Urinary bladder (tissue), 4 donors: ENCODE results near the gene TRIM7. TPM values are rescaled to one million over a fixed set of nuclear protein-coding genes. Genes with fewer than 3 reads are reported as not detected.
"Not testable (repeated sequence)": the region's sequence is repeated elsewhere in the genome, so short reads cannot be mapped to it uniquely, and the experiment has no call there.

Experiments
- DNase-seq: peaks from one replicate; pipeline ENCODE4 v3.0.0-alpha.2; 2015; ENCODE audit errors: extremely low spot score
- H3K27ac ChIP-seq: one replicate; pipeline ENCODE4 v1.5.1; 2013; ENCODE audit warnings: low read depth, mild to moderate bottlenecking, moderate library complexity
- H3K36me3 ChIP-seq: one replicate; pipeline ENCODE4 v1.6.1; 2013; ENCODE audit warnings: mild to moderate bottlenecking, moderate library complexity; ENCODE audit not compliant: insufficient read depth
- H3K4me1 ChIP-seq: one replicate; pipeline ENCODE4 v1.6.1; 2013; ENCODE audit warnings: mild to moderate bottlenecking, moderate library complexity; ENCODE audit not compliant: insufficient read depth
- H3K4me3 ChIP-seq: one replicate; pipeline ENCODE4 v1.5.1; 2013; ENCODE audit warnings: low read depth, low read length
- WGBS: extraction: QIAGEN DNeasy Blood & Tissue Kit; methylation state at CpG from one replicate; pipeline ENCODE4 v1.1.7; 2013; 5-methylcytosine and 5-hydroxymethylcytosine counted together
- polyA plus RNA-seq: library from polyadenylated mRNA; stranded (reverse); fragments of 200-250 nt; gene quantifications from one replicate; pipeline ENCODE4 v1.2.3, GENCODE V29; 2013
- total RNA-seq: library from RNA; depleted of rRNA; stranded (reverse); fragments of >200 nt; gene quantifications from one replicate; pipeline ENCODE4 v1.2.3, GENCODE V29; 2014
- donor health status: healthy with polysubstance abuse.
- donor health status: healthy.

Gene TRIM7
- total and polyA plus RNA-seq, 2 donors, result 1.2 to 3.7 TPM

- Histone ChIP-seq H3K27ac (no peak overlapping the region), H3K4me1 (no peaks in the 10 kb centered on the region), H3K4me3 (no peak overlapping the region), H3K36me3 (no peaks in the 10 kb centered on the region)
- no peak for DNase-seq
- 35% methylated on average over 3 of the region's 3 CpGs for WGBS
Measured at GRCh38 chr5:181171782-181172181, 33.2 kb downstream of the TRIM7 start.

- Histone ChIP-seq H3K4me3 (no peak overlapping the region), H3K27ac (no peak overlapping the region), H3K36me3 (no peaks in the 10 kb centered on the region), H3K4me1 (no peaks in the 10 kb centered on the region)
- 34% methylated on average over 6 of the region's 6 CpGs for WGBS
- DNase-seq, result no peak
Measured at GRCh38 chr5:181170996-181171395, 34.0 kb downstream of the TRIM7 start.

GRCh38 chr5:181170237-181170825 is 34.7 kb downstream of the TRIM7 start:
- no peaks in the 10 kb centered on the region for H3K4me1 ChIP-seq
- WGBS, result 11% methylated on average over 33 of the region's 33 CpGs
- no peaks in the 10 kb centered on the region for H3K36me3 ChIP-seq
- no peak overlapping the region for H3K27ac ChIP-seq
- DNase-seq, result no peak
- no peak overlapping the region for H3K4me3 ChIP-seq

GRCh38 chr5:181169459-181170236 is 35.3 kb downstream of the TRIM7 start:
- DNase-seq, H3K4me1 ChIP-seq, H3K27ac ChIP-seq, H3K4me3 ChIP-seq, H3K36me3 ChIP-seq: not testable (repeated sequence)
- WGBS, result 4% methylated on average over 50 of the region's 50 CpGs

GRCh38 chr5:181168595-181169118 is 36.3 kb downstream of the TRIM7 start:
- Histone ChIP-seq H3K27ac (no peak overlapping the region), H3K4me1 (no peaks in the 10 kb centered on the region), H3K4me3 (no peak overlapping the region), H3K36me3 (no peaks in the 10 kb centered on the region)
- WGBS, result 27% methylated on average over 14 of the region's 14 CpGs
- DNase-seq, result no peak

GRCh38 chr5:181167814-181168488 is 37.0 kb downstream of the TRIM7 start:
- no peaks in the 10 kb centered on the region for H3K36me3 ChIP-seq
- DNase-seq, result no peak
- no peaks in the 10 kb centered on the region for H3K4me1 ChIP-seq
- WGBS, result 14% methylated on average over 11 of the region's 11 CpGs
- no peak overlapping the region for H3K4me3 ChIP-seq
- no peak overlapping the region for H3K27ac ChIP-seq

- Histone ChIP-seq H3K36me3 (no peaks in the 10 kb centered on the region), H3K27ac (no peak overlapping the region), H3K4me3 (no peak overlapping the region), H3K4me1 (no peaks in the 10 kb centered on the region)
- DNase-seq, result no peak
- 63% methylated on average over 6 of the region's 6 CpGs for WGBS
Measured at GRCh38 chr5:181166812-181167733, 37.9 kb downstream of the TRIM7 start.

- Histone ChIP-seq H3K27ac (no peak overlapping the region), H3K4me1 (no peaks in the 10 kb centered on the region), H3K36me3 (no peaks in the 10 kb centered on the region), H3K4me3 (no peak overlapping the region)
- WGBS, result 13% methylated on average over 50 of the region's 52 CpGs
- DNase-seq, result no peak
Measured at GRCh38 chr5:181164076-181164952, 40.7 kb downstream of the TRIM7 start.

- 30% methylated on average over 16 of the region's 16 CpGs for WGBS
- DNase-seq, result no peak
- H3K4me1 ChIP-seq, result no peaks in the 10 kb centered on the region
- no peak overlapping the region for H3K27ac ChIP-seq
- H3K4me3 ChIP-seq, result no peak overlapping the region
- no peaks in the 10 kb centered on the region for H3K36me3 ChIP-seq
Measured at GRCh38 chr5:181163487-181164075, 41.4 kb downstream of the TRIM7 start.

GRCh38 chr5:181161534-181162175 is 43.3 kb downstream of the TRIM7 start:
- Histone ChIP-seq H3K27ac (no peak overlapping the region), H3K4me1 (no peaks in the 10 kb centered on the region), H3K4me3 (no peak overlapping the region), H3K36me3 (no peaks in the 10 kb centered on the region)
- 82% methylated on average over 4 of the region's 4 CpGs for WGBS
- no peak for DNase-seq

GRCh38 chr5:181160755-181161533 is 44.1 kb downstream of the TRIM7 start:
- not testable (repeated sequence) for H3K27ac ChIP-seq, DNase-seq

More at GRCh38 chr5:181160755-181161533, 44.1 kb downstream of the TRIM7 start:
- not testable (repeated sequence) for H3K36me3 ChIP-seq, H3K4me3 ChIP-seq, H3K4me1 ChIP-seq
- WGBS, result 11% methylated on average over 24 of the region's 48 CpGs
